HepG2 (cell line): Measurements from ENCODE around the gene PPP1R18. TPM values are rescaled to one million over a fixed set of nuclear protein-coding genes. Genes with fewer than 3 reads are reported as not detected.

Experiments
- ARID5B ChIP-seq: IDR thresholded peaks from 2 replicates; pipeline ENCODE4 v1.4.0; 2020; ENCODE audit warnings: mild to moderate bottlenecking, missing genetic modification reagents
- ARNT ChIP-seq: fragments of 450-650 bp; IDR thresholded peaks from 2 replicates; pipeline ENCODE4 v1.6.1; 2017
- CEBPG ChIP-seq: IDR thresholded peaks from 2 replicates; pipeline ENCODE4 v1.6.1; 2016
- CHD4 ChIP-seq: fragments of 200-600 bp; sonication (generic); IDR thresholded peaks from 2 replicates; pipeline ENCODE4 v1.7.0; 2017; ENCODE audit warnings: mild to moderate bottlenecking, low read length, borderline replicate concordance
- EEA1 ChIP-seq: sonication (generic); formaldehyde crosslinking; IDR thresholded peaks from 2 replicates; pipeline ENCODE4 v1.5.1; 2020; ENCODE audit warnings: mild to moderate bottlenecking, missing genetic modification reagents, borderline replicate concordance
- EHMT2 ChIP-seq: fragments of 200-600 bp; sonication (generic); IDR thresholded peaks from 2 replicates; pipeline ENCODE4 v1.7.0; 2017; ENCODE audit warnings: antibody characterized with exemption, low read depth, low read length, borderline replicate concordance
- HNF4G ChIP-seq, 2 experiments: sonication (generic) in 1 of 2; formaldehyde crosslinking in 1 of 2; IDR thresholded peaks; 2 replicates each; pipeline versions ENCODE4 v1.4.0 to v1.6.1; 2011 to 2020; ENCODE audit warnings: borderline replicate concordance in 2 of 2, low read depth in 2 of 2, mild to moderate bottlenecking in 2 of 2, low read length in 1 of 2, missing genetic modification reagents in 1 of 2, moderate library complexity in 1 of 2
- MED1 ChIP-seq: sonication (generic); formaldehyde crosslinking; IDR thresholded peaks from 2 replicates; pipeline ENCODE4 v1.4.0; 2020; ENCODE audit warnings: missing genetic modification reagents
- POLR2G ChIP-seq: fragments of 200-400 bp; formaldehyde crosslinking; IDR thresholded peaks from 2 replicates; pipeline ENCODE4 v1.6.1; 2018; ENCODE audit warnings: mild to moderate bottlenecking, low read depth, low read length, moderate library complexity
- SOX6 ChIP-seq, 2 experiments: fragments of 450-650 bp in 1 of 2; sonication (generic) in 1 of 2; formaldehyde crosslinking in 1 of 2; IDR thresholded peaks; 2 replicates each; pipeline versions ENCODE4 v1.4.0 to v1.6.1; 2017 to 2020; ENCODE audit warnings: antibody characterized with exemption in 1 of 2, mild to moderate bottlenecking in 1 of 2, missing genetic modification reagents in 1 of 2
- TMF1 ChIP-seq: sonication (generic); formaldehyde crosslinking; IDR thresholded peaks from 2 replicates; pipeline ENCODE4 v1.8.1; 2022; ENCODE audit warnings: low read depth, missing genetic modification reagents
- ZBTB7B ChIP-seq: sonication (generic); formaldehyde crosslinking; IDR thresholded peaks from 2 replicates; pipeline ENCODE4 v1.4.0; 2020; ENCODE audit warnings: missing genetic modification reagents
- ZNF143 ChIP-seq: sonication (generic); formaldehyde crosslinking; IDR thresholded peaks from 2 replicates; pipeline ENCODE4 v1.4.0; 2020; ENCODE audit warnings: missing genetic modification reagents
- ZNF207 ChIP-seq: fragments of 450-650 bp; IDR thresholded peaks from 2 replicates; pipeline ENCODE4 v1.6.1; 2016; ENCODE audit warnings: antibody characterized with exemption, borderline replicate concordance
- ZNF256 ChIP-seq: sonication (generic); formaldehyde crosslinking; conservative IDR thresholded peaks from 2 replicates; pipeline ENCODE4 v1.4.0; 2020; ENCODE audit warnings: missing genetic modification reagents
- ZNF451 ChIP-seq: sonication (generic); formaldehyde crosslinking; IDR thresholded peaks from 2 replicates; pipeline ENCODE4 v1.5.0; 2020; ENCODE audit warnings: mild to moderate bottlenecking, missing genetic modification reagents
- ZNF766 ChIP-seq: sonication (generic); formaldehyde crosslinking; IDR thresholded peaks from 2 replicates; pipeline ENCODE4 v1.5.0; 2020; ENCODE audit warnings: missing genetic modification reagents, borderline replicate concordance
- ZNF770 ChIP-seq: sonication (generic); formaldehyde crosslinking; IDR thresholded peaks from 2 replicates; pipeline ENCODE4 v1.5.0; 2020; ENCODE audit warnings: mild to moderate bottlenecking, missing genetic modification reagents
- polyA plus RNA-seq, 8 experiments: library from polyadenylated mRNA; depleted of rRNA in 3 of 8; stranded (reverse) in 7 of 8; unstranded in 1 of 8; fragments of >200 nt; fragmentation: Illumina TruSeq in 4 of 8; extraction: Trizol in 4 of 8; gene quantifications; 2 replicates each; pipeline versions ENCODE4 v1.2.1 to v1.2.3, GENCODE V29; 2011 to 2016; ENCODE audit warnings: low read depth in 4 of 8, missing spikeins in 1 of 8, mixed read lengths in 1 of 8; ENCODE audit not compliant: insufficient read depth in 1 of 8
- total RNA-seq, 5 experiments: library from RNA; depleted of rRNA; stranded (reverse); fragments of >200 nt; fragmentation: Illumina TruSeq; extraction: Trizol; gene quantifications; 2 replicates each; pipeline ENCODE4 v1.2.3, GENCODE V29; 2016; ENCODE audit warnings: low read depth in 1 of 5
- TF ChIP-seq, protein P1 (sequence below): sonication (generic); formaldehyde crosslinking; IDR thresholded peaks from 2 replicates; pipeline ENCODE4 v1.5.1; 2020; ENCODE audit warnings: missing genetic modification reagents, mild to moderate bottlenecking, borderline replicate concordance

PPP1R18 gene
- total and polyA plus RNA-seq, 2 of the 13 experiments (the other 11 are each of a cell fraction or from before 2014, with no cell fraction given) = 4.9 to 9.2 TPM

DNA sequence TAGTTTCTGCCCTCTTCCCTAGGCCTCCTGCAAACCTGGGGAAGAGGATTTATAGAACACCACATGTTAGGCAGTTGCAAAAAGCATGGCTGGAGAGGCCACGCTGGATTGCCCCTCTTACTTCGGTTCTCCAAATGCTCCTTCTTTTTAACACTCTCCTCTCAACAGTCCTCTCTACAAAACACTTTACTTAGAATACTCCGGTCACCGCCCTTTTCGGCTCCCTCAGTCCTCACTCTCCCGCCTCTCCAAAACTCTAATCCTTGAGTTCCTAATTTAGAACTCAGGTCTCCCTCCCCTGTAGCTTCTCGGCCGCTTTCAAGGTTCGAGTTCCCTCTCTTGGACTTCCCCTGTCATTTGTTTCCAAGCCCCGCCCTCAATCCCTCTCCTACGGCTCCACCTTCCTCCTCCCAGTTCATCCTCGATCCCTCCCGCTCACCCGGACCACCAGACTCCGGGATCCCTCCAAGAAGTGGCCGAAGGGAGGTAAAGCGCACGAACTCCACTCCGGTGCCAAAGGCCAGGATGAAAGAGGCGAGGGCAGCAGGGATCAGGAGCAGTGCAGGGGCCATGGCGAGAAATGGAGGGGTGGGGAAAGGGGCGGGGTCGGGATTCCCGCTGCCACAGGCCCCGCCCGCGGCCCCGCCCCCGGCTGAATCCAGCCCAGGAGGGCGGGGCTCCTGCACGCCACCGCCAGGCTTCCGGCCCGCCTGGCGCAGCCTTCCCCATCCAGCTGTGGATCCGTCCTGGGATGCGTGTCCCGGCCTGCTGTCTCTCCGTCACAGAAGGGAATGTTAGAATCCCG is 4.2 kb upstream of the PPP1R18 start, which contains the start of gene NRM (continued):
- TF ChIP-seq MED1 (peak; percentile 52), HNF4G (IDR thresholded peaks at IDR 0.05; ENCODE audit: borderline replicate concordance, low read depth, low read length) (0 out of 2 replicates have a peak, but pooled peaks have one; percentile 2), HNF4G (CRISPR knock-in tag; IDR thresholded peaks at IDR 0.05; ENCODE audit: borderline replicate concordance, low read depth) (no peak), CEBPG (CRISPR knock-in tag) (0 out of 2 replicates have a peak, but pooled peaks have one; percentile 15), ZNF207 (no peak), ZNF256 (CRISPR knock-in tag) (0 out of 2 replicates have a peak, but pooled peaks have one; percentile 65), ARID5B (peak; percentile 65; the same call in 1 of the 2 replicates), ZNF770 (CRISPR knock-in tag) (0 out of 2 replicates have a peak, but pooled peaks have one; percentile 30), ZNF143 (CRISPR knock-in tag) (peak; percentile 44; the same call in 1 of the 2 replicates), EHMT2 (no peak), CHD4 (peak; percentile 44; the same call in 1 of the 2 replicates), ZNF766 (CRISPR knock-in tag) (peak; percentile 55; the same call in 1 of the 2 replicates), ZNF451 (peak; percentile 26; the same call in 1 of the 2 replicates), EEA1 (CRISPR knock-in tag) (no peak), ZBTB7B (0 out of 2 replicates have a peak, but pooled peaks have one; percentile 21), SOX6 (IDR thresholded peaks at IDR 0.05) (no peak), SOX6 (CRISPR knock-in tag; IDR thresholded peaks at IDR 0.05) (peak; percentile 44; the same call in 1 of the 2 replicates), TMF1 (CRISPR knock-in tag) (no peak), ARNT (no peak), POLR2G (peak; percentile 85)
- TF ChIP-seq, protein P1, sequence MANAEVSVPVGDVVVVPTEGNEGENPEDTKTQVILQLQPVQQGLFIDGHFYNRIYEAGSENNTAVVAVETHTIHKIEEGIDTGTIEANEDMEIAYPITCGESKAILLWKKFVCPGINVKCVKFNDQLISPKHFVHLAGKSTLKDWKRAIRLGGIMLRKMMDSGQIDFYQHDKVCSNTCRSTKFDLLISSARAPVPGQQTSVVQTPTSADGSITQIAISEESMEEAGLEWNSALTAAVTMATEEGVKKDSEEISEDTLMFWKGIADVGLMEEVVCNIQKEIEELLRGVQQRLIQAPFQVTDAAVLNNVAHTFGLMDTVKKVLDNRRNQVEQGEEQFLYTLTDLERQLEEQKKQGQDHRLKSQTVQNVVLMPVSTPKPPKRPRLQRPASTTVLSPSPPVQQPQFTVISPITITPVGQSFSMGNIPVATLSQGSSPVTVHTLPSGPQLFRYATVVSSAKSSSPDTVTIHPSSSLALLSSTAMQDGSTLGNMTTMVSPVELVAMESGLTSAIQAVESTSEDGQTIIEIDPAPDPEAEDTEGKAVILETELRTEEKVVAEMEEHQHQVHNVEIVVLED (CRISPR knock-in tag) = no peak; the same call in 1 of the 2 replicates
